WTC11 (cell line): Measurements from ENCODE around the gene GBP5. TPM values are rescaled to one million over a fixed set of nuclear protein-coding genes. Genes with fewer than 3 reads are reported as not detected.

ENCODE experiments used
- ATAC-seq: fragments of 200-7000 bp; cut with Tn5 transposase; 2 replicates; pipeline ENCODE4 v1.10.0; 2021; ENCODE audit warnings: mild to moderate bottlenecking, moderate library complexity
- CTCF ChIA-PET: fragments of 300-600 bp; sonication (Branson Sonifier 250); formaldehyde crosslinking; loops from one replicate; lab custom pipeline; 2021; ENCODE audit warnings: antibody characterized with exemption; lab: Charles Lee
- POLR2A ChIA-PET: fragments of 350-600 bp; sonication (Branson Sonifier 250); formaldehyde crosslinking; loops from one replicate; lab custom pipeline; 2021; ENCODE audit warnings: antibody characterized with exemption; lab: Charles Lee
- DNase-seq: peaks from one replicate; pipeline ENCODE4 v3.0.0; 2021; ENCODE audit warnings: low spot score
- H3K27ac Mint-ChIP-seq: 2 replicates; pipeline ENCODE4 v1.8.0; 2021; ENCODE audit warnings: mixed read lengths
- H3K27me3 Mint-ChIP-seq: 2 replicates; pipeline ENCODE4 v1.8.0; 2021; ENCODE audit warnings: low read depth, mild to moderate bottlenecking, moderate library complexity, mixed read lengths
- H3K36me3 Mint-ChIP-seq: 2 replicates; pipeline ENCODE4 v1.8.0; 2021; ENCODE audit warnings: mixed read lengths
- H3K4me1 Mint-ChIP-seq: 2 replicates; pipeline ENCODE4 v1.8.0; 2022; ENCODE audit warnings: mixed read lengths
- H3K4me3 Mint-ChIP-seq: 2 replicates; pipeline ENCODE4 v1.8.0; 2021; ENCODE audit warnings: mild to moderate bottlenecking, moderate library complexity, mixed read lengths
- H3K9me3 Mint-ChIP-seq: 2 replicates; pipeline ENCODE4 v1.8.0; 2021; ENCODE audit warnings: mixed read lengths
- AFF4 ChIP-seq: sonication (generic); formaldehyde crosslinking; IDR thresholded peaks from 2 replicates; pipeline ENCODE4 v1.8.1; 2023; ENCODE audit warnings: mild to moderate bottlenecking, missing genetic modification reagents, borderline replicate concordance
- ATF1 ChIP-seq: sonication (generic); formaldehyde crosslinking; IDR thresholded peaks from 2 replicates; pipeline ENCODE4 v1.8.1; 2023; ENCODE audit warnings: mild to moderate bottlenecking, moderate library complexity, missing genetic modification reagents
- GABPB1 ChIP-seq: sonication (generic); formaldehyde crosslinking; IDR thresholded peaks from 2 replicates; pipeline ENCODE4 v1.8.1; 2023; ENCODE audit warnings: mild to moderate bottlenecking, missing genetic modification reagents
- IRF1 ChIP-seq: sonication (generic); formaldehyde crosslinking; IDR thresholded peaks from 2 replicates; pipeline ENCODE4 v1.8.0; 2023; ENCODE audit warnings: missing genetic modification reagents
- IRF2 ChIP-seq: sonication (generic); formaldehyde crosslinking; IDR thresholded peaks from 2 replicates; pipeline ENCODE4 v1.8.0; 2022; ENCODE audit warnings: low read depth, missing genetic modification reagents, borderline replicate concordance
- NR2C2 ChIP-seq: sonication (generic); formaldehyde crosslinking; IDR thresholded peaks from 2 replicates; pipeline ENCODE4 v1.8.0; 2022; ENCODE audit warnings: mild to moderate bottlenecking, missing genetic modification reagents
- STAT6 ChIP-seq: sonication (generic); formaldehyde crosslinking; conservative IDR thresholded peaks from 2 replicates; pipeline ENCODE4 v1.8.1; 2023; ENCODE audit warnings: mild to moderate bottlenecking, low read depth, missing genetic modification reagents, moderate library complexity
- TEAD1 ChIP-seq: sonication (generic); formaldehyde crosslinking; IDR thresholded peaks from 2 replicates; pipeline ENCODE4 v1.8.0; 2022; ENCODE audit warnings: mild to moderate bottlenecking, missing genetic modification reagents
- ZNF121 ChIP-seq: sonication (generic); formaldehyde crosslinking; IDR thresholded peaks from 2 replicates; pipeline ENCODE4 v1.8.0; 2023; ENCODE audit warnings: missing genetic modification reagents
- ZNF263 ChIP-seq: sonication (generic); formaldehyde crosslinking; IDR thresholded peaks from 2 replicates; pipeline ENCODE4 v1.8.1; 2022; ENCODE audit warnings: low read depth, mild to moderate bottlenecking, moderate library complexity, missing genetic modification reagents
- total RNA-seq: library from RNA; stranded (reverse); gene quantifications from 3 replicates; pipeline ENCODE4 v1.2.3, GENCODE V29; 2021
- TF ChIP-seq, protein P1 (sequence below): fragments of 250-450 bp; sonication (Bioruptor Pico); conservative IDR thresholded peaks from 2 replicates; pipeline ENCODE4 v1.9.0; 2021; ENCODE audit warnings: mild to moderate bottlenecking
- TF ChIP-seq, protein P2 (sequence below): sonication (generic); formaldehyde crosslinking; IDR thresholded peaks from 2 replicates; pipeline ENCODE4 v1.8.1; 2023; ENCODE audit warnings: mild to moderate bottlenecking, moderate library complexity, missing genetic modification reagents

The GBP5 gene
- total RNA-seq, 1 experiment from 2014 or later: 0.17 TPM

GRCh38 chr1:89261926-89262515 lies 10.6 kb downstream of the GBP5 start:
- ATAC-seq (peak; percentile 36; the same call in 1 of the 2 replicates), DNase-seq (no peak)
- TF ChIP-seq, protein P1, sequence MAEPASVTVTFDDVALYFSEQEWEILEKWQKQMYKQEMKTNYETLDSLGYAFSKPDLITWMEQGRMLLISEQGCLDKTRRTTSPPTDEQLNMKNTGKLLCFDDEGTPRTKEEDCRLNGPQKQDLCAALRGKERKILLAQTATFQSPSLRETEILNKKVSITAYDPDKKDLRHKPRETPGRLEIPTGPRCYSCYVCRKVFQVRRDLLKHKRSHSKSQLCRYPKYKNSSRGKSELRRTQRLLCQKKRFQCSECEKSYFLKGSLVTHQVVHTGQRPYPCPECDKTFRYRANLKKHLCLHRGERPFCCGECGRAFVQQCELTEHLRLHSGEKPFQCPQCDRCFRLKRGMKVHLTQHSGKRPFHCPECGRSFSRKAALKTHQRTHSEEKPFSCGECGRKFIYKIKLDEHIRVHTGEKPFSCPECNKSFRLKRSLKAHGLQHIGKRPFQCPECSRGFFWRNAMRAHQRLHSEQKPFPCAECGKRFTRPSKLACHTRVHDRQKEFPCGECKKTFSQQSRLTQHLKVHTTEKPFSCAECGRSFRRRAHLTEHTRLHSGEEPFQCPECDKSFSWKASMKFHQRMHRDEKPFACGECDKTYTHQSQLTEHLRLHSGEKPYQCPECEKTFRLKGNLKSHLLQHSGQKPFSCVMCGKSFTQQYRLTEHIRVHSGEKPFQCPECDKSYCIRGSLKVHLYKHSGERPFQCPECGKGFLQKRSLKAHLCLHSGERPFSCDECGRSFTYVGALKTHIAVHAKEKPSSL (CRISPR knock-in tag): no peak
- TF ChIP-seq ZNF121 (CRISPR knock-in tag) (no peak), ATF1 (no peak), TEAD1 (no peak), GABPB1 (no peak), ZNF263 (CRISPR knock-in tag) (no peak), IRF2 (CRISPR knock-in tag) (no peak), NR2C2 (CRISPR knock-in tag) (no peak), STAT6 (CRISPR knock-in tag) (no peak), AFF4 (CRISPR knock-in tag) (no peak), IRF1 (CRISPR knock-in tag) (no peak)
- TF ChIP-seq, protein P2, sequence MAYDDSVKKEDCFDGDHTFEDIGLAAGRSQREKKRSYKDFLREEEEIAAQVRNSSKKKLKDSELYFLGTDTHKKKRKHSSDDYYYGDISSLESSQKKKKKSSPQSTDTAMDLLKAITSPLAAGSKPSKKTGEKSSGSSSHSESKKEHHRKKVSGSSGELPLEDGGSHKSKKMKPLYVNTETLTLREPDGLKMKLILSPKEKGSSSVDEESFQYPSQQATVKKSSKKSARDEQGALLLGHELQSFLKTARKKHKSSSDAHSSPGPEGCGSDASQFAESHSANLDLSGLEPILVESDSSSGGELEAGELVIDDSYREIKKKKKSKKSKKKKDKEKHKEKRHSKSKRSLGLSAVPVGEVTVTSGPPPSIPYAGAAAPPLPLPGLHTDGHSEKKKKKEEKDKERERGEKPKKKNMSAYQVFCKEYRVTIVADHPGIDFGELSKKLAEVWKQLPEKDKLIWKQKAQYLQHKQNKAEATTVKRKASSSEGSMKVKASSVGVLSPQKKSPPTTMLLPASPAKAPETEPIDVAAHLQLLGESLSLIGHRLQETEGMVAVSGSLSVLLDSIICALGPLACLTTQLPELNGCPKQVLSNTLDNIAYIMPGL (CRISPR knock-in tag): no peak
- peaks cover 3% of the 10 kb centered on the region; the same call in 1 of the 2 replicates for H3K9me3 Mint-ChIP-seq
- H3K36me3 Mint-ChIP-seq: no peaks in the 10 kb centered on the region
- CTCF ChIA-PET: interaction anchor here (1.5 kb wide), 1 partner anchor 96 kb away, joined by 3 read pairs; no protein-coding TSS in a partner anchor
- POLR2A ChIA-PET: no interaction called here
- H3K4me3 Mint-ChIP-seq: no peak overlapping the region
- H3K27me3 Mint-ChIP-seq: no peaks in the 10 kb centered on the region
- H3K4me1 Mint-ChIP-seq: peaks cover 15% of the 10 kb centered on the region
- no peak overlapping the region; the same call in 1 of the 2 replicates for H3K27ac Mint-ChIP-seq
